SKM-1 (cell line): ENCODE measurements around the gene ANKRD36B.
"Not testable (repeated sequence)": the region's sequence is repeated elsewhere in the genome, so short reads cannot be mapped to it uniquely, and the experiment has no call there.

Source experiments
- DNase-seq: peaks from one replicate; lab custom pipeline; 2025; ENCODE audit not compliant: unreplicated experiment; lab: John Stamatoyannopoulos, UW

The ANKRD36B gene

GRCh38 chr2:97589598-97590510, at the start of gene ANKRD36B:
TSS of gene ANKRD36B (minus strand) at chr2:97589877. CDS start at chr2:97589685, 192 bp downstream.
- not testable (repeated sequence) for DNase-seq

- not testable (repeated sequence) for DNase-seq
Measured at GRCh38 chr2:97626049-97626430, 36.4 kb upstream of the ANKRD36B start.

- DNase-seq: not testable (repeated sequence)
Measured at GRCh38 chr2:97625354-97626048, 35.8 kb upstream of the ANKRD36B start.

GRCh38 chr2:97622976-97623375, 33.3 kb upstream of the ANKRD36B start:
- DNase-seq: not testable (repeated sequence)

GRCh38 chr2:97620492-97620891, 30.8 kb upstream of the ANKRD36B start:
- DNase-seq: not testable (repeated sequence)

- DNase-seq: not testable (repeated sequence)
Measured at GRCh38 chr2:97618939-97619827, 29.5 kb upstream of the ANKRD36B start.

GRCh38 chr2:97617911-97618310, 28.2 kb upstream of the ANKRD36B start:
- no peak for DNase-seq

- not testable (repeated sequence) for DNase-seq
Measured at GRCh38 chr2:97615746-97616145, 26.1 kb upstream of the ANKRD36B start.

GRCh38 chr2:97611895-97612294, 22.2 kb upstream of the ANKRD36B start:
- DNase-seq: not testable (repeated sequence)

GRCh38 chr2:97608745-97609144, 19.1 kb upstream of the ANKRD36B start:
- not testable (repeated sequence) for DNase-seq

- not testable (repeated sequence) for DNase-seq
Measured at GRCh38 chr2:97605524-97606339, 16.1 kb upstream of the ANKRD36B start.

- not testable (repeated sequence) for DNase-seq
Measured at GRCh38 chr2:97605109-97605508, 15.4 kb upstream of the ANKRD36B start.

GRCh38 chr2:97601537-97601936, 11.9 kb upstream of the ANKRD36B start:
- not testable (repeated sequence) for DNase-seq

GRCh38 chr2:97596180-97596579, 6.5 kb upstream of the ANKRD36B start:
- DNase-seq: not testable (repeated sequence)

GRCh38 chr2:97593520-97593919, 3.8 kb upstream of the ANKRD36B start:
- DNase-seq: not testable (repeated sequence)

- DNase-seq: not testable (repeated sequence)
Measured at GRCh38 chr2:97590515-97591394, 1.1 kb upstream of the ANKRD36B start.

GRCh38 chr2:97589257-97589597, 450 bp downstream of the ANKRD36B start:
- not testable (repeated sequence) for DNase-seq

GRCh38 chr2:97565674-97566073, 24.0 kb downstream of the ANKRD36B start:
- not testable (repeated sequence) for DNase-seq

GRCh38 chr2:97552406-97552805, 37.3 kb downstream of the ANKRD36B start:
- not testable (repeated sequence) for DNase-seq
